GM08714 (cell line): ENCODE measurements around the gene SLC25A26.

Experiments used
- H3K4me3 ChIP-seq: fragments of 200-500 bp; sonication (Bioruptor generic); 2 replicates; pipeline ENCODE4 v1.5.1; 2014; ENCODE audit warnings: mild to moderate bottlenecking, low read length, inconsistent platforms
- ZNF274 ChIP-seq: IDR thresholded peaks from 2 replicates; pipeline ENCODE4 v1.6.1; 2012; ENCODE audit warnings: mild to moderate bottlenecking, low read depth, low read length

The SLC25A26 gene

DNA sequence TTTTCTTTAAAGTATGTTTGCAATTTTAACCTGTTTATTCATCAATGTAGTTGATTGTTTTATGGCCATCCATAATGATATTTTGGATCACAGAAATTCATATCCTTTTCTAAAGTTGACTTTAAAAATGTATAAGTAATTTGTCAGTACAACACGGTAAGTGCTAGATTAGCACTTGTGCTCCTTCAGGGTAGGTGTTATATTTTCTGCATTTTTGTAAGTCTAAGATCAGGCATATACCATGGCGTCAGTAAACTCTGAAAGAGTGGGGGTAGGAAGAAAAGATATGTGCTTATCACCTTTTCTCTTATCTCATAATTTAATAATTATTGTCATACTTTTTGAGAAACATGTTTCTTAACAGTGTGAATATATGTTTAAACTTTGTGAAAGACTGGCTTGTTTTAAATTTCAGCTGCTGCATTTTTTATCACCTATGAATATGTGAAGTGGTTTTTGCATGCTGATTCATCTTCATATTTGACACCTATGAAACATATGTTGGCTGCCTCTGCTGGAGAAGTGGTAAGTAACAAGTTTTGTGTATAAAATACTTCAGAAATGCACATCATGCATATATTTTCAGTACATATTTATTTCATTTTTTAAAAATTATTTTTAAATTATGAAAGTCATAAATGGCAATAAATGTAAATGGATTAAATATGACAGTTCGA is 22.1 kb downstream of the SLC25A26 start:
- no peak overlapping the region for H3K4me3 ChIP-seq
- TF ChIP-seq ZNF274: no peak

DNA sequence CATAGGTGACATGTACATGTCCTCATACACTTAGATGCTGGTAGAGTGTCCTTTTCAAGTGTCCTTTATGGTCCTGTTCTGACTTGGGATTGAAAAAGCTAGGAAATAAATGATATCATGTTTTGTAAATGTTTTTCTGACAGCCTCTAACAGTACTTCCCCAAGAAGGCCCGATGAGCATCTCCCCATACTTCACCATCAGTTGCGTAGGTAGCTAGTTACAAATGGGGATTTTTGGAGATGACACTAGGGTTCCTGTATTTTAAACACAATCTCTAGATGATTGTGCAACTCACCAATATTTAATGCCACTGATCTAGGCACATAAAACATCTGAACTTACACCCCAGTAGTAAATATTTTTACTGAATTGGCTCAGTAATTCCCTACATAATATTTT is 27.8 kb downstream of the SLC25A26 start:
- H3K4me3 ChIP-seq: no peak overlapping the region
- no peak for TF ChIP-seq ZNF274

DNA sequence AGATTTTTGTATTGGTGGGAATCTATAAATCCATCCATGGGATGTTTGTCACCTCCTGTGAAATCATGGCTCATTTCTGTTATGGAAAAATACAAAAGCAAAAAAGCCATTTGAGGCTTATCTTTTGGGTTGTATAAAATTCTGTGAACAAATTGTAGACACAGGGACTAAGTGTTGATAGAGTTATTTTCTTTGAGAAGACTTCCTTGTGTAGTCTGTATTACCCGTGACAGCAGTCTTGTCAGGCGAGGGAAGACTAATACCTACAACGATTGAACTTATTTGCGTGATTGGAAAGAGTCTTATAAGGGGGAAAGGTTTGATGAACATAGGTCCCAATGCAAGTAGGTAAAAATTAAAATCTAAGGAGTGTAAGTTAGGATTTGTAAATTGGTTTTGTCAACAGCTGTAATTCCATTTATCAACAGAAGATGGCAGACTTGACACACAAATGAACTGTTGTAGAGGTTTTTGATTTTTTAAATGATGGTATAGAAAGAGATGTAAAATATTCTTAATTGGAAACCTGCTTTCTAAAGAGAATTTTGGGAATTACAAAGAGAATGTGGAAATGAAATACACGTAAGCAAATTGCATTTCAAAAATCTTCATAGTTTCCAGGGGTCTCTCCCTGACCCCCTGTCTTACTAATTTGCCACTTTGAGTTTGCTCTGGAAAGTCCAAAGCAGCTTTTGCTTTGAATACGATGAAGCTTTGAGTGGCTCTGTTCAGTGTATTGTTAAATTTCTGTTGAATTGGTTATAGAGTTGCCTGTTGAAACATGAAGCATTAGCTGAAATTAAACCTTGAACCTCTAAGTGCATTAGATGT is 33.2 kb downstream of the SLC25A26 start:
- no peak overlapping the region for H3K4me3 ChIP-seq
- no peak for TF ChIP-seq ZNF274

DNA sequence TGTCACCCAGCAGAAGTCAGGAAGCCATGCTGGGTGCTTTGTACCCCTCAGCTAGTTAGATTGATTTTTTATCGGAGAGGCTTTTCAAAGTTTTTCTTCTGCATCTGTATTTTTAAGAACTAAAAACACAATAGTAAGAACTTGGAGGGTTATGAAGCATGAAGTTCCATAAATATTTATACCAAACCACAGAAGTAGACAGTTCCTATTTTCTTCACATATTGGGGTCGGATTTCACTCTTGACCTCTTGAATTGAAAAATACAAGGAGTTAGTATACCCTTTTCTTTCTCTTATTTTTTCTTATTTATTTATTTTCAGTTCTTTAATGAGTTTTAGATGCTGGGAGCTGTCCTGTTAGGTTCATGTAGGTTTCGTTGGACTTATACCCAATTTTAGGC is 35.1 kb downstream of the SLC25A26 start:
- H3K4me3 ChIP-seq: no peak overlapping the region
- TF ChIP-seq ZNF274: no peak

DNA sequence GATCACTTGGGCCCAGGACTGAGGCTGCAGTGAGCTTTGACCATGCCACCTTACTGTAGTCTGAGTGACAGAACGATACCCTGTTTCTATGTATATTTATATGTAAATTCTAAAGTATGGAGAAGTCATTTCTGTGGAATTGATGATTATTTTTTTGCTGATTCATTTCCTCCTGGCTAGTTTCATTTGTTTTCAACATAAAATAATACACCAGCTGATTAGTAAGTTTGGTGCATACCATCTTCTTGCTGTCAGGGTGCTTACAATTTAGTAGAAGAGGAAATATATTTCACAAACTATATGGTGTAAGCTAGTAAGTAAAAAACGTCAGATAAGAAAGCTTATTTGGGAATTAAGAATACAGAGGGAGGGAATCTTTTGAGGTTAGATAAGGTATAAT is 36.0 kb downstream of the SLC25A26 start:
- H3K4me3 ChIP-seq: no peak overlapping the region
- no peak for TF ChIP-seq ZNF274

DNA sequence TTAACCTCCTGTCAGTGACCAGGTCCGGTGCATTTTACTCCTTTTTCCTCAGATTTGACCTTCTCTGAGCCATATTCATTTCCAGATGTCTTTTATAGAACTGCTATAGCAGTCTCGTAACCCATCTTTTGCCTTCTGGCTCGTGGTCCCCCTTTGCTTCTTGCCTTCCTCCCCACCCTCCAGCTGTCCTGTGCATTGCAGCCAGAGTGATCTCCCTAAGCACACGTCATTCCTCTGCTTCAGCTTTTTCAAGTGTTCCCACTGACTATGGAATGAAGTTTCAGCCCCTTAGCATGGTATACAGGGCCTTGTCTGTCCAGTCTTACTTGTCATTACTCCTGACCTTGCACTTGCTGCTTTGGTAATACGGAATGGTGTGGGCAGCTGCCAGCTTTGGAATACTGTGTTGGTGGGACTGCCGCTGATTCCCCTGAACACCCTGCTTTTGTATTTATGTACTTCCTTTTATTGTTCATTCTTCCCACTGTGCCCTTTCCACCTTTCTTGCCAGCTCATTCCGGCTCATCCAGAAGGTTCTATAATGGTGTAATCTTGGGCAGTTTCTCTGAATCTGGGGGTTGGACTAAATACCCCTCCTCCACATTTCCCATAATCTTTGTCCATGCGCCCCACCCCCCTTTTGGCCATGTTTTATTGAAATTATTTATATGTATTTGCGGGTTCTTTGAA is 38.9 kb downstream of the SLC25A26 start:
- H3K4me3 ChIP-seq: no peak overlapping the region
- TF ChIP-seq ZNF274: no peak

DNA sequence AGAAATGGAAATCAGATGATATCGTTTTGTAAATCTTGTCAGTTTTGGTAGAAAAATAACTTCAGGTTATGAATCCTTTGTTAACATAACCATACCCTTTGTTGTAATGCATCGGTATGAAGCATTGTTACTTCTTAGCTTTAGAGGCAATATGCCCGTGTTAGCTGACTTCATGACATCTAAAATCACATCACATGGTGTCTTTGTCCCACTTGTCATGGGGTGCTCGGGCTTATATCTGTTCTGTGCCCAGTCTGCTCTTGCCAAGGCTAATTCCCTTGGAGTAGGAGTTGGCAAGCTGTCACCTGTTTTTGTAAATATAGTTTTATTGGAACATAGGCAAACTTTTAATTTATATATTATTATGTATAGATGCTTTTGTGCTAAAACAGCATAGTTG is 39.6 kb downstream of the SLC25A26 start:
- H3K4me3 ChIP-seq: no peak overlapping the region
- no peak for TF ChIP-seq ZNF274

DNA sequence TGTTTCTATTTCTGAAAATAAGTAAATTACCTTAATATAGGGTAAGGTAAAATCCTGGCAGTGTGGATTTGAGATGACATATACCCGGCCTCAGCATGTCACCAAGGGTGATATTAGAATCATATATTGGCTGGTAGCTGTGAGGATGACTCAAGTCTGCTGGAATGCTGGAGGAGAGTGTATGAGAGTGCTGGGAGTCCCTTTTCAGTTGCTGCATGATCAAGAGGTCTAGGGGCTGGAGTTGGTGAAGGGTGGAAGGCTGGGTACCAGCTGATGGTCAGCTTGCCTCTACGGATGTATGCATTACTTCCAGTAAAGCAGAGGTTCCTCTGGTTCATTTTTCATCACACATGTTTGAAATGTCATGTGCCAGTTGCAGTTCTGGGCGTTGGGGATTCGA is 40.6 kb downstream of the SLC25A26 start:
- no peak overlapping the region for H3K4me3 ChIP-seq
- TF ChIP-seq ZNF274: no peak

DNA sequence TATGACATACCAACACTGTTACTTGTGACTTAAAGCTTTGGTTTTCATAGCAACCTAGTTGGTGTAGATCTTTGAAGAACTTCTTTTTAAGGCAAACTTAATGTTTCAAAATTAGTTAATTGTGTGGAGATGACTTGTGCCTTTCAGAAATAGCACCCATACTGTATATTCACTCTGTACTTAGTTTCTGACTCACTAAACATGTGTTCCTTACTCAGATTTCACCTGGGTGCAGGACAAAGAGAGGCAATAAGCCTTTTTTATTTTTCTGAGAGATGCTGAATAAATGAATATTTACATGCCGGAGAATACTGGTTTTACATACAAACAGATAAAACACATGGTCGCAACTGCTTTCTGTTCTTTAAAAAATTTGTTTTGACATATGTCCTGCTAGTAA is 44.8 kb downstream of the SLC25A26 start:
- TF ChIP-seq ZNF274: no peak
- no peak overlapping the region for H3K4me3 ChIP-seq

DNA sequence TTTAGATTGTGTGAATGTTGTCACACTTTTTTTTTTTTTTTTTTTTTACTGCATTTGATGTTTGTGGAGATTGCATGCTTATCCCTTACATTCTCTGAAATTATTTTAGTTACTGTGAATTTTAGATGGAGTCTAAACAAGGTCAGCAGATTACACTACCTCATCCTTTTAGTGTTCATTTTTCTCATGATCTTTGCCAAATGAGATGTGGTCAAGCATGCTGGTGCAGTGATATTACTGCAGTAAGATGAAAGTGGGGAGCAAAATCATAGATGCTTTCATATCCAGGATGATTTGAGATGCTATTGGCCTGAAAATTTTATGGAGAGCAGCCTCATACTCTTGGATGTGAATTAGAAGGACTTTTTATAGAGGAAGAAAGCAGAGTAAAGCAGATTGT is 45.8 kb downstream of the SLC25A26 start:
- no peak overlapping the region for H3K4me3 ChIP-seq
- no peak for TF ChIP-seq ZNF274

DNA sequence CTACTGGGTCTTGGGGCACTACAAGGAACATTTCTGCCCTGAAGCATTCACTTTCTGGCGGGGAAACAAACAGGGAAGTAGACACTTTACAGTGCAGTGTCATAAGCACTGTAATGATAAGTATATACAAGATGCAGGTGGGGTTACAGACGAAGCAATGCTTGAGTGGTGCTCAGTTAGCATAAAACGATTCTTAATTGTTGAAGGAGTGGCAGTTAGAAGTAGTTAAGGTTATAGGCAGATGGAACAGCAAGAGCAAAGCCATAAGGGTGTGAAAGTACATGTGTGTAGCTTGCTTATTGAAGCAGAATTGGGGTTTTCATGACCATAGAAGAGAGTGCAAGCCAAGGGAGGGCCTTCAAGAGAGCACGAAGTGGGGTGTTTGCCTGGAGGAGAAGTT is 46.2 kb downstream of the SLC25A26 start:
- no peak for TF ChIP-seq ZNF274
- no peak overlapping the region for H3K4me3 ChIP-seq

DNA sequence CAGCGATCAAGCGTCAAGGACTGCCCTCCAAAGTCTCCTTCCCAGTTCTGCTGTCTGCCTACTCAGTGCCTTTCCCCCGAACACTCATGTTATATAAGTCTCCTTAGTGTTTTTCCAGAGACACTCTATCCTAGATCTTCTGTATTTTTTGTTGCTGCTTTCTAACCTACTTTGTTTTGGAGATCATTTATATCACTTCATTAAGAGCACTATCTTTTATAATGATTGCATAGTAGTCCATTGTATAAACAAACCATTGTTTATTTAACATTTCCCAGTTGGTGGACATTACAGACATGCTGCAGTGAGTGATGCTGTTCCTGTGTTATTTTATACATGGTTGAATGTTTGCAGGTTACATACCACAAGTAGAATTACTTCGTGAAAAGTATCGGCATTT is 47.1 kb downstream of the SLC25A26 start:
- TF ChIP-seq ZNF274: no peak

DNA sequence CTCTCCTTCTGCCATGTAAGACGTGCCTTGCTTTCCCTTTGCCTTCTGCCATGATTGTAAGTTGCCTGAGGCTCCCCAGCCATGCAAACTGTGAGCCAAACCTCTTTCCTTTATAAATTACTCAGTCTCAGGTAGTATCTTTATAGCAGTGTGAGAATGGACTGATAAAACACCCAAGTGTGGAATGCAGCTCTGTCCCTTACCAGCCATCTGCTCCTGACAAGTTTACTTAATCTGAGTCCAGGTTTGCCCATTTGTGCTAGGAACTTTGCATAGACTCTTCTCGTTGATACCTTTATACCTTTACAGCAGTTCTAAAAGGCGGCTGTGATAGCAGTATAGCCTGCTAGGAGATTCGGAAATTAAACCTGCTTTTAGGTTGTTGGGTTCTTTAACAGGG is 48.1 kb downstream of the SLC25A26 start:
- H3K4me3 ChIP-seq: no peak overlapping the region
- no peak for TF ChIP-seq ZNF274

More for the DNA sequence above, 47.1 kb downstream of the SLC25A26 start:
- H3K4me3 ChIP-seq: no peak overlapping the region

DNA sequence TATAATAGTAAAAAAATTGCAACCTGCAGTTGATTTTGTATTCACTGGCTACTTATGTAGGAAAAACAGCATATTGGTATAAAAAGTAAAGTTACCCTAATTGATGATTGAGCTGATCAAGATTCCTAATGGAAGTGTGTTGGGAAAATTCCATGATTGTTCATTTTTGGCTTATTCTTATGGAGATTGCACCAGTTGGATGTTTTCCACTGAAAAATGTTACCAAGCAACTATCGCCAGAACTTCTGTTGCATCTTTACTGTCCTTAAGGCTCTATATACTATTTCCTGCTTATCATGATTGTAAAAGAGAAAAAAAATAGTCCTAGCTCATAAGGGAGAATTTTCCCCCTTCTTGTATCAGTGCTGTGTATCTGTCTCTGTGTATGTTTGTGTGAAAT is 48.6 kb downstream of the SLC25A26 start:
- no peak overlapping the region for H3K4me3 ChIP-seq
- TF ChIP-seq ZNF274: no peak

DNA sequence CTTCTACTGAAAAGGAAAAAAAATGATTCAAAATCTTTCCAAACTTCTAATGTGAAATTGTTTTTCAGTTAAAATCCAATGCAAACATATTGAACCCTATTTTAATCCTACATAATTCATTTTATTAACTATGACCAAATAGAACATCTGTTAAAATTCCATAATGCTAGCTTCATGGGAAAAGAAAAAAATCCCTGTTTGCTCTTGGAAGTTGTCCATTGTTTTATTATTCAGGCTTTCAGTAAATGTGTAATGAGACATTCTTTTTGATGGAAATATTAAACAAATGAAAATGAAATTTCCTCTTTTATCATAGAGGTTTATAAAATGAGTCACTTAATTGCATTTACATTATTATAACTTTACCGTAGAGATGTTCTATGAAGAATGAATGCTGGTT is 49.5 kb downstream of the SLC25A26 start:
- TF ChIP-seq ZNF274: no peak
- no peak overlapping the region for H3K4me3 ChIP-seq

DNA sequence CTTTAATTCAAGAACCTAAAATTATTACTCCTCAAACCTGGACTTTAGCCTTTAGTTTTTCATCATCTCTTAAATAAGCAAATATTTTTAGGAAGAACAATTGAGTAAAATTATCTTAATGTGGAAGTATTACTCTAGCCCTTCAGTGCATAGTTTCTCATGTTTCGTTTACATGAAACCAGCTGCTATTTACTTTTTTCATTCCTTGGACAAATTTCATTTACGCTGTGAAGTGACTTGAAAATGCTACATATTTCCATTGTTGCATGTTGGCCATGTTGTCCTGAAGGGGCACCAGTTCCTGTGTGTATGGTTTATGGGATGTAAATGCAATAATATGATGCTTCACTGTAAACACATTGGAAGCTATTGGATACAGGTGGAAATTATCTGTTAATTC is 49.9 kb downstream of the SLC25A26 start:
- no peak for TF ChIP-seq ZNF274
- H3K4me3 ChIP-seq: no peak overlapping the region
